Calu3 (cell line): ENCODE measurements around the gene CCNF. TPM values are rescaled to one million over a fixed set of nuclear protein-coding genes. Genes with fewer than 3 reads are reported as not detected.

ENCODE experiments used
- BruUV-seq: library from RNA; stranded (reverse); fragments of 400-500 nt; replicated peaks from 2 replicates; lab custom pipeline; 2021; lab: Mats Ljungman, UMichigan
- CTCF ChIA-PET: fragments of 300-600 bp; sonication (Branson Sonifier 250); formaldehyde crosslinking; loops from one replicate; lab custom pipeline; 2022; ENCODE audit warnings: antibody characterized with exemption; lab: Charles Lee
- DNase-seq: peaks from one replicate; pipeline ENCODE4 v3.0.0; 2022
- H3K27ac Mint-ChIP-seq: one replicate; pipeline ENCODE4 v1.8.0; 2022; ENCODE audit warnings: mixed read lengths; ENCODE audit not compliant: unreplicated experiment
- H3K27me3 Mint-ChIP-seq: one replicate; pipeline ENCODE4 v1.8.0; 2022; ENCODE audit warnings: mixed read lengths; ENCODE audit not compliant: unreplicated experiment
- H3K36me3 Mint-ChIP-seq: one replicate; pipeline ENCODE4 v1.8.0; 2022; ENCODE audit warnings: mild to moderate bottlenecking, moderate library complexity, mixed read lengths; ENCODE audit not compliant: insufficient read depth, unreplicated experiment
- H3K4me1 Mint-ChIP-seq: one replicate; pipeline ENCODE4 v1.8.0; 2022; ENCODE audit warnings: mild to moderate bottlenecking, low read depth, mixed read lengths; ENCODE audit not compliant: unreplicated experiment
- H3K4me3 Mint-ChIP-seq: one replicate; pipeline ENCODE4 v1.8.0; 2022; ENCODE audit warnings: mild to moderate bottlenecking, low read depth, moderate library complexity, mixed read lengths; ENCODE audit not compliant: unreplicated experiment
- H3K9me3 Mint-ChIP-seq: one replicate; pipeline ENCODE4 v1.8.0; 2022; ENCODE audit warnings: low read depth, mixed read lengths; ENCODE audit not compliant: unreplicated experiment
- CTCF ChIP-seq: fragments of 200-600 bp; IDR thresholded peaks from one replicate; pipeline ENCODE4 v1.8.0; 2022; ENCODE audit warnings: antibody characterized with exemption; ENCODE audit not compliant: unreplicated experiment
- intact Hi-C: fragments of 100-400 bp; cut with micrococcal nuclease; formaldehyde crosslinking; loops from one replicate; pipeline ENCODE4 v1.10.0; 2022; ENCODE audit not compliant: unreplicated experiment
- microRNA-seq: library from miRNA; unstranded; fragments of <30 nt; microRNA quantifications from one replicate; pipeline ENCODE4 v1.2.0, GENCODE V29; 2022
- total RNA-seq: library from RNA; stranded (reverse); gene quantifications from 2 replicates; pipeline ENCODE4 v1.2.3, GENCODE V29; 2022

The CCNF gene
- total RNA-seq, 1 experiment from 2014 or later = 54.5 TPM

- Mint-ChIP-seq H3K9me3 (no peaks in the 10 kb centered on the region), H3K27me3 (no peaks in the 10 kb centered on the region), H3K4me3 (no peak overlapping the region), H3K36me3 (peaks cover 4% of the 10 kb centered on the region), H3K27ac (no peak overlapping the region), H3K4me1 (no peaks in the 10 kb centered on the region)
- CTCF ChIA-PET = no interaction called here
- no peak for TF ChIP-seq CTCF
- DNase-seq = no peak
- intact Hi-C loops = loop anchor here (10.0 kb wide), 1 partner anchor 72 kb away; no protein-coding TSS in a partner anchor
- no TSS peak for BruUV-seq
These were observed 77.9 kb downstream of the CCNF start for GRCh38 chr16:2507052-2507659.

GRCh38 chr16:2507665-2508064 lies 78.4 kb downstream of the CCNF start:
- CTCF ChIA-PET = no interaction called here
- H3K4me3 Mint-ChIP-seq = no peak overlapping the region
- TF ChIP-seq CTCF = no peak
- no TSS peak for BruUV-seq
- peaks cover 8% of the 10 kb centered on the region for H3K36me3 Mint-ChIP-seq
- no peak overlapping the region for H3K27ac Mint-ChIP-seq
- intact Hi-C loops = loop anchor here (10.0 kb wide), 1 partner anchor 73 kb away; no protein-coding TSS in a partner anchor
- H3K9me3 Mint-ChIP-seq = no peaks in the 10 kb centered on the region
- no peaks in the 10 kb centered on the region for H3K27me3 Mint-ChIP-seq
- no peak for DNase-seq
- H3K4me1 Mint-ChIP-seq = peaks cover 4% of the 10 kb centered on the region

Small RNA genes within 50 kb of the gene (microRNA-seq; reads per million reads assigned to microRNA genes)
- gene MIR6767 = 2.1 reads per million
- 5.3 reads per million, percentile 16 among the genes with 10 or more reads in this experiment for gene MIR6768

Other genes with a start within 250 kb of the CCNF start
- 1.4 and 2.6 TPM in 2 replicates for gene CASKIN1, start 232.8 kb upstream of the CCNF start, total RNA-seq
- 58.0 and 59.7 TPM in 2 replicates for gene MLST8, start 224.0 kb upstream of the CCNF start, total RNA-seq
- 15.8 and 17.3 TPM in 2 replicates for gene BRICD5, start 218.6 kb upstream of the CCNF start, total RNA-seq
- gene PGP, start 214.6 kb upstream of the CCNF start, total RNA-seq = 45.0 and 49.6 TPM in 2 replicates
- 35.4 and 36.5 TPM in 2 replicates for gene E4F1, start 205.9 kb upstream of the CCNF start, total RNA-seq
- gene DNASE1L2, start 193.0 kb upstream of the CCNF start, total RNA-seq = 5.7 and 7.5 TPM in 2 replicates
- 85.7 and 87.5 TPM in 2 replicates for gene ECI1, start 177.9 kb upstream of the CCNF start, total RNA-seq
- gene RNPS1, start 161.3 kb upstream of the CCNF start, total RNA-seq = 287 and 301 TPM in 2 replicates
- gene ABCA3, start 88.7 kb upstream of the CCNF start, total RNA-seq = 7.6 and 9.6 TPM in 2 replicates
- 28.2 and 30.5 TPM in 2 replicates for gene TEDC2, start 30.7 kb downstream of the CCNF start, total RNA-seq
- gene NTN3, start 41.9 kb downstream of the CCNF start, total RNA-seq = not detected in 2 replicates
- 31.3 and 33.3 TPM in 2 replicates for gene TBC1D24, start 45.7 kb downstream of the CCNF start, total RNA-seq
- gene ATP6V0C, start 84.5 kb downstream of the CCNF start, total RNA-seq = 260 and 262 TPM in 2 replicates
- 60.2 and 65.1 TPM in 2 replicates for gene AMDHD2, start 90.9 kb downstream of the CCNF start, total RNA-seq
- 0.86 and 0.90 TPM in 2 replicates for gene CEMP1, start 102.0 kb downstream of the CCNF start, total RNA-seq
- gene PDPK1, start 108.6 kb downstream of the CCNF start, total RNA-seq = 57.4 and 62.4 TPM in 2 replicates